HepG2 (cell line): ENCODE measurements around the gene TACC3. TPM values are rescaled to one million over a fixed set of nuclear protein-coding genes. Genes with fewer than 3 reads are reported as not detected.

ENCODE experiments used
- E2F5 ChIP-seq: sonication (generic); formaldehyde crosslinking; conservative IDR thresholded peaks from 2 replicates; pipeline ENCODE4 v1.4.0; 2020; ENCODE audit warnings: missing genetic modification reagents
- FOXK1 ChIP-seq: sonication (generic); formaldehyde crosslinking; IDR thresholded peaks from 2 replicates; pipeline ENCODE4 v1.4.0; 2020; ENCODE audit warnings: low read depth, missing genetic modification reagents, borderline replicate concordance
- GATAD1 ChIP-seq: IDR thresholded peaks from 2 replicates; pipeline ENCODE4 v1.6.1; 2016; ENCODE audit warnings: missing genetic modification reagents, missing compliant biosample characterization
- HDAC1 ChIP-seq: sonication (generic); formaldehyde crosslinking; IDR thresholded peaks from 2 replicates; pipeline ENCODE4 v1.5.1; 2020; ENCODE audit warnings: mild to moderate bottlenecking, missing genetic modification reagents
- MAZ ChIP-seq, 2 experiments: sonication (generic) in 1 of 2; formaldehyde crosslinking in 1 of 2; IDR thresholded peaks; 2 replicates each; pipeline versions ENCODE4 v1.5.0 to v1.6.1; 2012 to 2020; ENCODE audit warnings: low read depth in 2 of 2, mild to moderate bottlenecking in 2 of 2, borderline replicate concordance in 1 of 2, improper control_type of control experiment in 1 of 2, low read length in 1 of 2, missing genetic modification reagents in 1 of 2, moderate library complexity in 1 of 2
- MED8 ChIP-seq: sonication (generic); formaldehyde crosslinking; IDR thresholded peaks from 2 replicates; pipeline ENCODE4 v1.8.1; 2023; ENCODE audit warnings: mild to moderate bottlenecking, missing genetic modification reagents; ENCODE audit not compliant: insufficient replicate concordance
- NAIF1 ChIP-seq: sonication (generic); formaldehyde crosslinking; IDR thresholded peaks from 2 replicates; pipeline ENCODE4 v1.5.0; 2020; ENCODE audit warnings: mild to moderate bottlenecking, missing genetic modification reagents, borderline replicate concordance
- POGZ ChIP-seq: sonication (generic); formaldehyde crosslinking; IDR thresholded peaks from 2 replicates; pipeline ENCODE4 v1.4.0; 2020; ENCODE audit warnings: mild to moderate bottlenecking, missing genetic modification reagents
- RCOR2 ChIP-seq: IDR thresholded peaks from 2 replicates; pipeline ENCODE4 v1.6.1; 2016; ENCODE audit warnings: missing biosample characterization, missing genetic modification reagents
- TBX2 ChIP-seq: sonication (generic); formaldehyde crosslinking; IDR thresholded peaks from 2 replicates; pipeline ENCODE4 v1.5.0; 2020; ENCODE audit warnings: missing genetic modification reagents, mild to moderate bottlenecking, borderline replicate concordance
- TEAD3 ChIP-seq: optimal IDR thresholded peaks from 2 replicates; pipeline ENCODE3; 2016; ENCODE audit warnings: borderline replicate concordance
- UBTF ChIP-seq: sonication (generic); formaldehyde crosslinking; IDR thresholded peaks from 2 replicates; pipeline ENCODE4 v1.4.0; 2020; ENCODE audit warnings: mild to moderate bottlenecking, missing genetic modification reagents
- ZBTB21 ChIP-seq: sonication (generic); formaldehyde crosslinking; IDR thresholded peaks from 2 replicates; pipeline ENCODE4 v1.4.0; 2020; ENCODE audit warnings: missing genetic modification reagents
- ZBTB7B ChIP-seq: sonication (generic); formaldehyde crosslinking; IDR thresholded peaks from 2 replicates; pipeline ENCODE4 v1.4.0; 2020; ENCODE audit warnings: missing genetic modification reagents
- ZMAT3 ChIP-seq: sonication (generic); formaldehyde crosslinking; conservative IDR thresholded peaks from 2 replicates; pipeline ENCODE4 v1.7.0; 2021; ENCODE audit warnings: missing genetic modification reagents
- ZNF230 ChIP-seq: sonication (generic); formaldehyde crosslinking; IDR thresholded peaks from 2 replicates; pipeline ENCODE4 v1.4.0; 2020; ENCODE audit warnings: mild to moderate bottlenecking, missing genetic modification reagents
- ZNF331 ChIP-seq: sonication (generic); formaldehyde crosslinking; IDR thresholded peaks from 2 replicates; pipeline ENCODE4 v1.4.0; 2020; ENCODE audit warnings: missing genetic modification reagents
- ZNF451 ChIP-seq: sonication (generic); formaldehyde crosslinking; IDR thresholded peaks from 2 replicates; pipeline ENCODE4 v1.5.0; 2020; ENCODE audit warnings: mild to moderate bottlenecking, missing genetic modification reagents
- ZNF510 ChIP-seq: sonication (generic); formaldehyde crosslinking; IDR thresholded peaks from 2 replicates; pipeline ENCODE4 v1.4.0; 2020; ENCODE audit warnings: low read depth, mild to moderate bottlenecking, missing genetic modification reagents
- ZNF543 ChIP-seq: sonication (generic); formaldehyde crosslinking; IDR thresholded peaks from 2 replicates; pipeline ENCODE4 v1.4.0; 2020; ENCODE audit warnings: mild to moderate bottlenecking, missing genetic modification reagents
- ZNF790 ChIP-seq: sonication (generic); formaldehyde crosslinking; IDR thresholded peaks from 2 replicates; pipeline ENCODE4 v1.8.0; 2022; ENCODE audit warnings: missing genetic modification reagents, mild to moderate bottlenecking, borderline replicate concordance
- ZSCAN5A ChIP-seq: sonication (generic); formaldehyde crosslinking; IDR thresholded peaks from 2 replicates; pipeline ENCODE4 v1.8.0; 2022; ENCODE audit warnings: mild to moderate bottlenecking, missing genetic modification reagents, borderline replicate concordance
- polyA plus RNA-seq, 8 experiments: library from polyadenylated mRNA; depleted of rRNA in 3 of 8; stranded (reverse) in 7 of 8; unstranded in 1 of 8; fragments of >200 nt; fragmentation: Illumina TruSeq in 4 of 8; extraction: Trizol in 4 of 8; gene quantifications; 2 replicates each; pipeline versions ENCODE4 v1.2.1 to v1.2.3, GENCODE V29; 2011 to 2016; ENCODE audit warnings: low read depth in 4 of 8, missing spikeins in 1 of 8, mixed read lengths in 1 of 8; ENCODE audit not compliant: insufficient read depth in 1 of 8
- total RNA-seq, 5 experiments: library from RNA; depleted of rRNA; stranded (reverse); fragments of >200 nt; fragmentation: Illumina TruSeq; extraction: Trizol; gene quantifications; 2 replicates each; pipeline ENCODE4 v1.2.3, GENCODE V29; 2016; ENCODE audit warnings: low read depth in 1 of 5
- TF ChIP-seq, protein P1 (sequence below): sonication (generic); formaldehyde crosslinking; IDR thresholded peaks from 2 replicates; pipeline ENCODE4 v1.5.0; 2020; ENCODE audit warnings: missing genetic modification reagents

TACC3 gene
- total and polyA plus RNA-seq, 2 of the 13 experiments (the other 11 are each of a cell fraction or from before 2014, with no cell fraction given), result 20.3 to 21.2 TPM

DNA sequence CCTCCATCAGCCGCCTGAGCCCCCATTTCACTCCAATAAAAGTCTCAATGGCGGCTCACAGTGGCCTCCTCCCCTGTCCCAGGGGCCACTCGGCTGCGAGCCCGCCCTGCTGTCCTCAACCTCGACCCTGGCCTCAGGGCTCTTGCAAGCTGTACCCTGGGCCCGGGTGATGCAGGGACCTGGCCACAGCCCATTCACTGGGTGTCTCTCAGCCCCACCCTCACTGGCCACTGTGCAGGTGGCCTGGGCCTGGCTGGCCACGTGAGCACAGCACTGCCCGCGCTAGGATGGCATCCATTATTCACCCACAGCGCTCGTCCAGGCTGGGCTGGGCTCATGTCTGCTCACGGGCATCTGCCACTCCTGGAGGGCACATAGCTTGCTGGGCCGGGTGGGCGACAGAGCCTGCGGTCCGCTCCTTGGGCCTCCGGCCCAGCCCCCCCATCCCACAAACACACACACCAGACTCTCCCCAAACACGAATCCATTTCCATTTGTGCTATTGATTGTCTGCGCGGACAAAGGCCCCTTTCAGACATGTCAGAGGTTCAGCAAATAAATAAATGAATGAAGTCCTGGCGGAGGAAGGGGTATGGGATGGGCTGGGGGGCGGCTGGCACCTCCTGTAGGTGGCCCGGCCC, 55.3 kb downstream of the TACC3 start (continued):
- TF ChIP-seq ZSCAN5A, result no peak
- no peak for TF ChIP-seq RCOR2 (CRISPR knock-in tag)
- peak; percentile 76 for TF ChIP-seq MED8
- TF ChIP-seq ZBTB7B (CRISPR knock-in tag), result peak; percentile 97
- peak; percentile 52; the same call in 1 of the 2 replicates for TF ChIP-seq ZNF230 (CRISPR knock-in tag)
- TF ChIP-seq ZNF331 (CRISPR knock-in tag), result peak; percentile 64; the same call in 1 of the 2 replicates
- TF ChIP-seq NAIF1, result no peak
- no peak for TF ChIP-seq ZNF790 (CRISPR knock-in tag)
- no peak for TF ChIP-seq ZNF510 (CRISPR knock-in tag)
- TF ChIP-seq, protein P1, sequence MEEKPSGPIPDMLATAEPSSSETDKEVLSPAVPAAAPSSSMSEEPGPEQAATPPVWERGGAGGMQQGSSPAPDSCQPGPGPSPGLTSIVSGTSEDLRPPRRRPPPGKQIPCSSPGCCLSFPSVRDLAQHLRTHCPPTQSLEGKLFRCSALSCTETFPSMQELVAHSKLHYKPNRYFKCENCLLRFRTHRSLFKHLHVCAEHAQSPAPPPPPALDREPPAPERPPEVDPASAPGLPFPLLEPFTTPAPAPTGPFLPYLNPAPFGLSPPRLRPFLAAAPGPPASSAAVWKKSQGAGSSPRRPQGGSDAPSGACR, result no peak
- peak; percentile 76; the same call in 1 of the 2 replicates for TF ChIP-seq HDAC1 (CRISPR knock-in tag)
- peak; percentile 23; the same call in 1 of the 2 replicates for TF ChIP-seq ZNF451
- TF ChIP-seq ZMAT3 (CRISPR knock-in tag), result peak; percentile 40; the same call in 1 of the 2 replicates
- TF ChIP-seq E2F5 (CRISPR knock-in tag), result peak; percentile 49; the same call in 1 of the 2 replicates
- TF ChIP-seq TBX2 (CRISPR knock-in tag), result peak; percentile 91
- TF ChIP-seq ZBTB21 (CRISPR knock-in tag), result 0 out of 2 replicates have a peak, but pooled peaks have one; percentile 16
- TF ChIP-seq ZNF543 (CRISPR knock-in tag), result peak; percentile 89; the same call in 1 of the 2 replicates
- TF ChIP-seq FOXK1 (CRISPR knock-in tag), result 0 out of 2 replicates have a peak, but pooled peaks have one; percentile 21
- TF ChIP-seq MAZ (IDR thresholded peaks at IDR 0.05; ENCODE audit: borderline replicate concordance, low read depth, low read length), result 0 out of 2 replicates have a peak, but pooled peaks have one; percentile 34
- no peak; the same call in 1 of the 2 replicates for TF ChIP-seq MAZ (CRISPR knock-in tag; IDR thresholded peaks at IDR 0.05; ENCODE audit: low read depth)
- TF ChIP-seq GATAD1 (CRISPR knock-in tag), result 0 out of 2 replicates have a peak, but pooled peaks have one; percentile 41
- TF ChIP-seq UBTF (CRISPR knock-in tag), result peak; percentile 72
- peak; percentile 67 for TF ChIP-seq TEAD3 (CRISPR knock-in tag)
- TF ChIP-seq POGZ (CRISPR knock-in tag), result 0 out of 2 replicates have a peak, but pooled peaks have one; percentile 14
